GM19397 (cell line): ENCODE results near the gene IFRD2.
A peak's percentile ranks its signal among the peaks of the same experiment; 100 is the strongest.
"Not testable (repeated sequence)": the region's sequence is repeated elsewhere in the genome, so short reads cannot be mapped to it uniquely, and the experiment has no call there.

Source experiments
- ATAC-seq: cut with Tn5 transposase; IDR thresholded peaks from one replicate; pipeline ENCODE4 v1.9.1; 2021; ENCODE audit warnings: mild to moderate bottlenecking, moderate library complexity; ENCODE audit not compliant: unreplicated experiment

The IFRD2 gene

GRCh38 chr3:50256978-50257890 is 35.0 kb downstream of the IFRD2 start:
- no peak for ATAC-seq

DNA sequence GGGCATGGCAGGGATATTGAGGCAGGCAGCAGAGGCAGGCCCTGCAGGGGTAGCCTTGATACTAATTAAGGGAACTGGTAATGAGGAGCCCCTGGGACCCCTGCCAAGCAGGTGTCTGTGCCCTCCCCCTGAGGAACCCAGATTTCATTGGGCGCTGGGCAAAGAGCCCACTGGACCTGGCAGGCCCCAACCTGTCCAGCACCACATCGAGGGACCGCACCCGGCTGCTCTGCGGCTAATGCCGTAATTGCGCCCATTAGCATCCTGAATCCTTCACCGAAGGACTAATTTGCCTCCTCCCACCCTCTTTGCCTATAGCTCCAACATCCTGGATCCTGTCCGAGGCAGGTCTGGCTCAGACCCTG is 37.0 kb downstream of the IFRD2 start:
- no peak for ATAC-seq

DNA sequence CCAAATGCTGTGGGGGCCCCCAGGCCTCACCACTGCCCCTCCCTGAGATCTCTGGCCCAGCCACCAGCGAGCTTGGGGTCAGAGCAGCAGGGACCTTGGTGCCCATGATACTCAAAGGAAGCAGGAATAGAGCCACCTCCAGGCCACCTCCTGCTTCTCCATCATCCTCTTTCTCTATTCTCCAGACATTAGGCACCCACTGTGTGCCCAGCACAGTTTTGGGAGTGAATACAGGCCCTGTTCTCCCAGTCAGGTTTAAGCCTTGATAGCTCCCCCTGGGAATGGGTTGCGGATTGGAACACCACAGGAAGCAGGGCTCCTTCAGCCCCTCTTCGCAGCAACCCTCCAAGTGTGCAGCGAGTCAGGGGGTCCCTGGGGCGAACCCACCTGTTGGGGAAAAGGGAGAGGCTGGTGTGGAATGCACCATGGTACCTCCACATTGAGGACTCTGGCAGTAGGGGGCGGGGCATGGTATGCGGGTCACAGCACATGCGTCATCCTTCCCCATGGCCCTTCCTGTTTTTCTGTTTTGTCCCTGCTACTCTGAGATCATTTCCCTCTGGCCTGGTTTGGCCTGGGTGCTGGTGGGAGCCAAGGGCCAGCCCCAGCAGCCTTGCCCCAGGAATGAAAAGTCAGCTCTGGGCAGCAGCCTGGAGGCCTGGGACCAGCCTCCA is 37.5 kb downstream of the IFRD2 start:
- no peak for ATAC-seq

DNA sequence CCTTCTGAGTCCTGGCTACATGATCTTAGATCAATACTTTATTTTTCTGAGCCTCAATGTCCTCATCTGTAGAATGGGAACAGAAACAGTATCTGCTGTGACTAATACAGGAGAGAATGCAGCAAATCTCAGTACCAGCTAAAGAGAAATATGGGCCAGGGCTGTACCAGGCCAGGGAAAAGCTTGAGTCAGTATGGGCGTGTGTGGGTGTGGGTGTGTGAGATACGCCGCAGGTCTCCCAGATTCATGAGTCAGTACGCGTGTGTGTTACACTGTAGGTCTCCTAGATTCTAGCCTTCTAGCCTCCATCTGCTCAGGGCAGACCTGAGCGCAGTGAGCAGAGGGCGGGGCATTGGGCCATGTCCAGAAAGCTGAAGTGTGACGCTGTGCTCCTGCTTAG is 41.0 kb downstream of the IFRD2 start:
- no peak for ATAC-seq

DNA sequence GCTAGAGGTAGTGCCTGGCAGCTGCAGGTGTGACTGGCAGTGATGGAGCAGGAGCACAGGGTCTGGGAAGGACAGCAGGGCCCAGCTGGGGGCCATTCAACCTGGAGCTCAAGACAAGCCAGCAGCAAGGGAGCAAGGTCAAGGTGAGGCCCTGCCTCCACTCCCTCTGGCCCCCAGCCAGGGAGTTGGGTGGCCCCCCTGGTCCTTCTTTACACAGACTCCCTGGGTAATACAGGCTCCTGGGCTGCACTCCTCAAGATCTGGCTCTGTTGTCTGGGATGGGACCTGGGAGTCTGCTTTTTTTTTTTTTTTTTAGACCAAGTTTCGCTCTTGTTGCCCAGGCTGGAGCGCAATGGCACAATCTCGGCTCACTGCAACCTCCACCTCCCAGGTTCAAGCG is 41.7 kb downstream of the IFRD2 start:
- no peak for ATAC-seq

DNA sequence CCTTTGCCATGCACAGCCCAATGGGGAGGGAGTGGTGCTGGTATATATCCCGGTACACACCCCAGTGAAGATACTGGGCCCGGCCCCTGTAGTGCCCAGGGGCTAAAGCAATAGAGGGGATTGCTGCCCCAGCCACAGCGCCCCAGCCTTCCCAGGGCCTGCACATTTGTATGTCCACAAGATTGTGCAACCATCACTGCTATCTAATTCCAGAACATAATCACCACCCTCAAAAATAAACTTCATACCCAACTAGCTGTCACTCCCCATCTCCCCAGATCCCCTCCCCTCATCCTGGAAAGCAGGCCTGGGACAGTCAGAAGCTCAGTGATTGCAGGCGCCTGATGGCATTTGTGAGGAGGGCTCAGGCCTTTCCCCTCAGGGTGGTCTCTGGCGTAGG is 42.8 kb downstream of the IFRD2 start:
- no peak for ATAC-seq

DNA sequence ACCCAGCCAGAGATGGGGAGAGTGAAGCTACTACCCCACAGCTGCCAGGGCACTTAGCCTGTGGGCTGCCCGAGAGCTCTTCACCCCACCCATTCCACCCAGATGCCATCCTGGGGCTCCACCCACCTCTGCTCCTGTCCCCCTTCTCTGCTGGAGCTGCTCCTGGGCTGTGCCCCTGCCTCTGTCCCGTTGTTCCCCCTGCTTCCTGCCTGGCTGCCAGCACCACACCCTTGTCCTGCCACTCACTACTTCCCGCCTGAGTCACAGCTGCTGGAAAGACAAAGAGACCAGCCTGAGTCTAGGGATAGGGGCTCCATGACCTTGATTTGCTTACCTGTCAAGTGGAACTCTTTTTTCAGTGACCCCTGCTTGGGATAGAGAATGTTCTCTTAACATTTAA is 43.8 kb downstream of the IFRD2 start:
- no peak for ATAC-seq

DNA sequence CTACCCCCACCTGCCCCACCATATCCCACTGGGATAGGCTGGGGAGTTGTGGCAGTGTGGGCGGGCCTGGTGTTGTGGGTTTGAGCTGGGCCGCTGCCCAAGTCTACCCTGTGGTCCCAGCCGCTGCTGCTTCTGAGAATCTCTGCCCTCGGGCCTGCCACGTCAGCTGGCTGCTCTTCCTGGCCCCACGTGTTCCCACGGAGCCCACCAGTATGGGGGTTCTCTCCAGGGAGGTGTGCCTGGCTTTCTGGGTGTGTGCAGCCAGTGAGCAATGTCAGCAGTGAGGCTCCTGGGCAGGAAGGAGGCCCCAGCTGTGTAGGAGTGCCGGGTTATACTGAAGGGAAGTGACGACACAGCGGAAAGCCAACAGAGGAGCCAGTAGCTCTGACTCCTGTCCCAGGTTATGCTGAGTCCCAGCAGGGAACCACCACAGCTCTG is 45.7 kb downstream of the IFRD2 start:
- peak; percentile 45 for ATAC-seq

- peak; percentile 65 for ATAC-seq
These were observed 46.3 kb downstream of the IFRD2 start for GRCh38 chr3:50245831-50246516.

DNA sequence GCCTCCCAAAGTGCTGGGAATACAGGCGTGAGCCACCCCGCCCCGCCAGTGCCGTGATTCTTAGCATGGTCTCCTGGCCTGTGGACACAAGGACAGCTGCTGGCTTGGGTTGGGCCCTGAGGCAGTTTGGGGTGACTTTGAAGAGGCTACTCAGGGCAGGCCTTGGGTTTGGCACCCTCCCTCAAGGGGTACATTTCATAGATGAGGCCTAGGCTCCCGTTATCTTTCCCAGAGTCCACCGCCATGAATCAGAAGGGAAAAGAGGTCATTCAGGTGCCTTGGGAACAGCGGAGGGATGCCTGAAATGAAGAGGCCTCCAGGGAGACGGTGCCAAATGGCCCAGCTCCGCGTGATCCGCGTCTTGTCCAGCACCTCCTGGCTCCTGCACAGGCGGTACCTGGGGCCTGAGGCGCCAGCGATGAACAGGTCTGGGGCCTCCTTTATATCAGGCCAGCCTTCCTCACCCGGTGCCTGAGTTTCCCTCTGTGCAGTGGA is 46.9 kb downstream of the IFRD2 start:
- no peak for ATAC-seq

DNA sequence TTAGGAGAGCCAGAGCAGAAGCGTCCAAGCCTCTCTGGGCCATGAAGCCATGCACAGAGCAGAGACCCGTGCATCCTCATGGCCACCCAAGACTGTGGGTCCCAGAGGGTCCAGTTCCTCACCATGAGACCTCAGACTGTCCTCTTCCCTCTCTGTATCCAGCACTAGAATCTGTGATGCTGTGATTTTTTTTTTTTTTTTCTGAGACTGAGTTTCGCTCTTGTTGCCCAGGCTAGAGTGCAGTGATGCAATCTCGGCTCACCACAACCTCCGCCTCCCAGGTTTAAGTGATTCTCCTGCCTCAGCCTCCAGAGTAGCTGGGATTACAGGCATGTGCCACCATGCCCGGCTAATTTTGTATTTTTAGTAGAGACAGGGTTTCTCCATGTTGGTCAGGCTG is 47.4 kb downstream of the IFRD2 start:
- ATAC-seq = not testable (repeated sequence)

DNA sequence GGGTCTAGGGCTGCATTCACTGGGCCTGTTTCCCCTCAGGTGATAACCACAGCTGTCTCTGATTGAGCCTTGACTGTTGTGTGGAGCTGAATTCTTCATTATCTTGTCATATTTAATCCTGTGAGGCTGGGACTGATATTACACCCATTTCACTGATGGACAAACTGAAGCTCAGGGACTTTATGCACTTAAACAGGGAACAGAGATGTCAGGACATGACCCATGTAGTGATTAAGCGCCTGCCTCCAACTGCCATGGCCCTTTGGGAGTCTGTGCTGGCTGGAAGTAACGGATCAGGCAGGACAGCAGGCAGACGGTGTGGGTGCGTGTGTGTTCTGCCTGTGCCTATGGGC is 48.7 kb downstream of the IFRD2 start:
- no peak for ATAC-seq

- ATAC-seq = no peak
These were observed 49.2 kb downstream of the IFRD2 start for GRCh38 chr3:50242851-50243542.

DNA sequence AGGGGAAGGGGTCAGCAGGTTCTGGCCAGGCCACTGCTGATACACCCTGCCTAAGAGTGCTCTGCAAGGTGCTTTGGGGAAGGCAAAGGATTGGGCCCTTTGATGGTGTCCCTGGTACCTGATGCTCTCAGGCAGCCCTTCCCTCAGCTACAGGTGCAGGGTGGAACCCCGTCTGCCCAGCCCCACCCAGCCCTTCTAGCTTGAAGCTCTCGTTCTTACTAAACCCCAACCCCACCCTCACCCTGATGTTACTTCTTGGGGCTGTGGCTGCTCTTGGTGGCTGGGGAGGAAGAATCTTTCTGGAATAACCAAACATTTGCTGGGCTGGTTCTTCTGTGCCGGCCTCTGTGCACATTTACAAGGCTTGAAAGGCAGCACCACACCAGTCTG is 49.9 kb downstream of the IFRD2 start:
- no peak for ATAC-seq

GRCh38 chr3:50241713-50242380 is 50.4 kb downstream of the IFRD2 start:
- no peak for ATAC-seq

- ATAC-seq = no peak
These were observed 51.1 kb downstream of the IFRD2 start for GRCh38 chr3:50241163-50241562.

GRCh38 chr3:50239649-50240048 is 52.6 kb downstream of the IFRD2 start:
- no peak for ATAC-seq

DNA sequence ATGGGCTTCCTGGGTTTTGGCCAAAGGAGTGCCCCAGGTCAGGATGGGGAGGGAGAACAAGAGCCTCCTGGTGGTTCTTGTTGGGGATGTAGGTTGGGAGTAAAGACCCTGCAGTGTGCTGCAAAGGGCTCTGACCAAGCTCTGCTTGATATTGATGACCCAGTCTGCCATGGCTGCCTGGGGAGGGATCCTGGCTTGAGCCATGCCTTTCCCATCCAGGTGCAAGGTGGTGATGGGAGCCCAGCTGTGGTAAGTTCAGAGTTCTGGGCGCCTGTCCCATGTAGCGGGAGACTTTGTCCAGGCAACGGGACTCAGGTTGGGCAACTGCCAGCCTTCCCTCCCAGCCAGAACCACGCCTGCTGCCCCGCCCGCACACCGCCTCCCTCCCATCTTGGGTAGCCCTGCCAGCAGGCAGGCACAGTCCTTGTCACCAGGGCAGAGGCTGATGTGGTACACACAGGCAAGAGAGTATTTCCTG is 53.6 kb downstream of the IFRD2 start:
- ATAC-seq = no peak

DNA sequence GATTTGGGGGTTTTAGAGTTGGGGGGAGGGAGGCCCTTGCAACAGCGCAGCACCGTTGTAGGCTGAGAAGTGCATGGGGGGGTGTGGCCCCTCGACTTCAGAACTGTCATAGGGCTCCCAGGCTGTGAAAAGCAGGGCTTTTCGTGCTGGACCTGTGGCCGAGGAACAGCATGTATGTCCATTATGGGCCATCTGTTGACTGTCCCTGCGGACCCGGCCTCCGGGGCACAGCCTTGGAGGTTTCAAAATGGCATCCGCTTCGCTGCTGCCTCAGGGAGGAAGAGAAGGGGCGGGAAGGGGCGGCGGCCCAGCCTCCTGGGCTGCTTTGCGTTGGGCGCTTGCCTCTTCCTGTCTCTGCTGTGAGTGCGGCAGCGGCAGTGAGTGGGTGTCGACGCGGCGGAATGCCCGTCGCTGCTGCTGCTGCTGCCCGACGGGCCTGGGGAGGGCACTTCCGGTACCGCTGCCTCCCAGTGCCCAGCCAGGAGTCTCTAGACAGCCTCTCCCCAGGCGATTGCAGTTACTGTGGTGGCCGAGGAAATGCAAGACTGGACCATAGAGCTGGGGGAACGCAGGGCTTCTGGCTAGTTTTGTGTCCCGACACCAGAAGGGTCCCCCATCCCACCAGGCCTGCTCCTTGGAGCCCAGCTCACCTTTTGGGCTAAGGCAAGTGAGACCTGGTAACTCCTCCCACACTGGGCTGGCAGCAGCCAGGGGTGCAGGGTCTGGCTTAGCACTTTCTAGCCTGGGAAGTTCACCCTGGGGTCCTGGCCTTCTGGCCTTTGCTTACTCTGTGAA is 54.3 kb downstream of the IFRD2 start:
- ATAC-seq = peak; percentile 30
